SJCRH30 (cell line): Measurements from ENCODE around the gene INPP5A. TPM values are rescaled to one million over a fixed set of nuclear protein-coding genes. Genes with fewer than 3 reads are reported as not detected.
"Not testable (repeated sequence)": the region's sequence is repeated elsewhere in the genome, so short reads cannot be mapped to it uniquely, and the experiment has no call there.

Experiments
- DNase-seq, 2 experiments: peaks; one replicate each; pipeline ENCODE4 v3.0.0-alpha.2; 2015 to 2020
- H3K27ac ChIP-seq: fragments of 250-450 bp; sonication (Bioruptor Pico); 2 replicates; pipeline ENCODE4 v1.5.1; 2020; ENCODE audit warnings: mild to moderate bottlenecking, moderate library complexity
- H3K27me3 ChIP-seq: fragments of 250-450 bp; sonication (Bioruptor Pico); 2 replicates; pipeline ENCODE4 v1.5.1; 2020; ENCODE audit warnings: mild to moderate bottlenecking, moderate library complexity
- H3K36me3 ChIP-seq: fragments of 250-450 bp; sonication (Bioruptor Pico); 2 replicates; pipeline ENCODE4 v1.5.1; 2020; ENCODE audit warnings: mild to moderate bottlenecking, moderate library complexity
- H3K4me1 ChIP-seq: fragments of 250-450 bp; sonication (Bioruptor Pico); 2 replicates; pipeline ENCODE4 v1.5.1; 2020; ENCODE audit warnings: mild to moderate bottlenecking, moderate library complexity
- H3K4me3 ChIP-seq: fragments of 250-450 bp; sonication (Bioruptor Pico); 2 replicates; pipeline ENCODE4 v1.5.1; 2020; ENCODE audit warnings: mild to moderate bottlenecking, moderate library complexity
- H3K9me3 ChIP-seq: fragments of 250-450 bp; sonication (Bioruptor Pico); replicated peaks from 2 replicates; pipeline ENCODE4 v1.5.1; 2020; ENCODE audit warnings: mild to moderate bottlenecking, moderate library complexity
- total RNA-seq: library from RNA; depleted of rRNA; stranded (reverse); fragments of >200 nt; shearing (Covaris generic); gene quantifications from 2 replicates; pipeline ENCODE4 v1.2.3, GENCODE V29; 2014

Gene INPP5A
- total RNA-seq, 1 experiment from 2014 or later: 22.4 TPM

- H3K36me3 ChIP-seq: no peaks in the 10 kb centered on the region
- no peaks in the 10 kb centered on the region for H3K4me1 ChIP-seq
- no peaks in the 10 kb centered on the region for H3K9me3 ChIP-seq
- no peaks in the 10 kb centered on the region for H3K27me3 ChIP-seq
- H3K27ac ChIP-seq: no peak overlapping the region
- no peak for DNase-seq
- H3K4me3 ChIP-seq: no peak overlapping the region
Measured at GRCh38 chr10:132770061-132771021, 232.8 kb downstream of the INPP5A start.

- not testable (repeated sequence) for H3K36me3 ChIP-seq, H3K27me3 ChIP-seq, H3K27ac ChIP-seq, H3K4me3 ChIP-seq, H3K4me1 ChIP-seq, DNase-seq, H3K9me3 ChIP-seq
Measured at GRCh38 chr10:132772816-132773215, 235.2 kb downstream of the INPP5A start.

GRCh38 chr10:132774181-132774901, 236.8 kb downstream of the INPP5A start:
- H3K9me3 ChIP-seq: no peaks in the 10 kb centered on the region
- H3K4me1 ChIP-seq: no peaks in the 10 kb centered on the region

GRCh38 chr10:132774902-132775863, 237.6 kb downstream of the INPP5A start:
- Histone ChIP-seq H3K27me3 (no peaks in the 10 kb centered on the region), H3K36me3 (no peaks in the 10 kb centered on the region), H3K9me3 (no peaks in the 10 kb centered on the region), H3K4me1 (no peaks in the 10 kb centered on the region), H3K4me3 (no peak overlapping the region), H3K27ac (no peak overlapping the region)
- DNase-seq: no peak

More at GRCh38 chr10:132774181-132774901, 236.8 kb downstream of the INPP5A start:
- Histone ChIP-seq H3K27ac (no peak overlapping the region), H3K36me3 (no peaks in the 10 kb centered on the region), H3K27me3 (no peaks in the 10 kb centered on the region), H3K4me3 (no peak overlapping the region)
- no peak for DNase-seq

- Histone ChIP-seq H3K9me3 (no peaks in the 10 kb centered on the region), H3K4me3 (no peak overlapping the region), H3K36me3 (no peaks in the 10 kb centered on the region), H3K4me1 (no peaks in the 10 kb centered on the region), H3K27me3 (no peaks in the 10 kb centered on the region), H3K27ac (no peak overlapping the region)
- DNase-seq: no peak
Measured at GRCh38 chr10:132776186-132776585, 238.6 kb downstream of the INPP5A start.

GRCh38 chr10:132776821-132777220, 239.2 kb downstream of the INPP5A start:
- no peaks in the 10 kb centered on the region for H3K27me3 ChIP-seq
- no peaks in the 10 kb centered on the region for H3K36me3 ChIP-seq

GRCh38 chr10:132777441-132777840, 239.9 kb downstream of the INPP5A start:
- Histone ChIP-seq H3K9me3 (no peaks in the 10 kb centered on the region), H3K4me3 (no peak overlapping the region), H3K36me3 (no peaks in the 10 kb centered on the region), H3K27ac (no peak overlapping the region), H3K4me1 (no peaks in the 10 kb centered on the region), H3K27me3 (no peaks in the 10 kb centered on the region)
- no peak for DNase-seq

More at GRCh38 chr10:132776821-132777220, 239.2 kb downstream of the INPP5A start:
- H3K27ac ChIP-seq: no peak overlapping the region
- no peaks in the 10 kb centered on the region for H3K4me1 ChIP-seq
- H3K4me3 ChIP-seq: no peak overlapping the region
- H3K9me3 ChIP-seq: no peaks in the 10 kb centered on the region
- DNase-seq: no peak

GRCh38 chr10:132779549-132780294, 242.1 kb downstream of the INPP5A start:
- no peak overlapping the region for H3K4me3 ChIP-seq
- H3K27me3 ChIP-seq: no peaks in the 10 kb centered on the region
- no peaks in the 10 kb centered on the region; the same call in 1 of the 2 replicates for H3K36me3 ChIP-seq
- no peaks in the 10 kb centered on the region for H3K4me1 ChIP-seq
- H3K27ac ChIP-seq: no peak overlapping the region
- DNase-seq: no peak
- no peaks in the 10 kb centered on the region for H3K9me3 ChIP-seq

GRCh38 chr10:132780356-132780755, 242.8 kb downstream of the INPP5A start:
- H3K27ac ChIP-seq: no peak overlapping the region
- no peak overlapping the region for H3K4me3 ChIP-seq
- H3K4me1 ChIP-seq: no peaks in the 10 kb centered on the region
- H3K27me3 ChIP-seq: no peaks in the 10 kb centered on the region
- H3K9me3 ChIP-seq: no peaks in the 10 kb centered on the region
- no peak for DNase-seq
- H3K36me3 ChIP-seq: no peaks in the 10 kb centered on the region; the same call in 1 of the 2 replicates

- no peaks in the 10 kb centered on the region for H3K9me3 ChIP-seq
- DNase-seq: no peak
- H3K4me1 ChIP-seq: no peaks in the 10 kb centered on the region
- H3K27me3 ChIP-seq: no peaks in the 10 kb centered on the region
- no peak overlapping the region for H3K27ac ChIP-seq
- no peak overlapping the region for H3K4me3 ChIP-seq
- no peaks in the 10 kb centered on the region; the same call in 1 of the 2 replicates for H3K36me3 ChIP-seq
Measured at GRCh38 chr10:132781556-132781955, 244.0 kb downstream of the INPP5A start.

GRCh38 chr10:132783165-132783939, 245.8 kb downstream of the INPP5A start:
- Histone ChIP-seq H3K4me1 (no peaks in the 10 kb centered on the region), H3K36me3 (no peaks in the 10 kb centered on the region; the same call in 1 of the 2 replicates), H3K27ac (no peak overlapping the region), H3K9me3 (no peaks in the 10 kb centered on the region), H3K4me3 (no peak overlapping the region), H3K27me3 (no peaks in the 10 kb centered on the region)
- DNase-seq: no peak

- Histone ChIP-seq H3K27me3 (no peaks in the 10 kb centered on the region), H3K27ac (no peak overlapping the region), H3K36me3 (no peaks in the 10 kb centered on the region; the same call in 1 of the 2 replicates), H3K4me1 (no peaks in the 10 kb centered on the region), H3K4me3 (no peak overlapping the region), H3K9me3 (no peaks in the 10 kb centered on the region)
- DNase-seq: no peak
Measured at GRCh38 chr10:132783940-132784865, 246.6 kb downstream of the INPP5A start.
